Hepatocyte (in vitro differentiated cells): ENCODE data around the gene GRB14.

ENCODE experiments used
- EZH2 ChIP-seq: fragments of 200-600 bp; sonication (generic); IDR thresholded peaks from 2 replicates; pipeline ENCODE4 v1.6.1; 2016; ENCODE audit warnings: antibody characterized with exemption, mild to moderate bottlenecking, borderline replicate concordance
- TF ChIP-seq, protein P1 (sequence below): fragments of 200-600 bp; sonication (generic); IDR thresholded peaks from 2 replicates; pipeline ENCODE4 v1.5.1; 2016; ENCODE audit warnings: antibody characterized with exemption, mild to moderate bottlenecking; ENCODE audit not compliant: poor library complexity

DNA sequence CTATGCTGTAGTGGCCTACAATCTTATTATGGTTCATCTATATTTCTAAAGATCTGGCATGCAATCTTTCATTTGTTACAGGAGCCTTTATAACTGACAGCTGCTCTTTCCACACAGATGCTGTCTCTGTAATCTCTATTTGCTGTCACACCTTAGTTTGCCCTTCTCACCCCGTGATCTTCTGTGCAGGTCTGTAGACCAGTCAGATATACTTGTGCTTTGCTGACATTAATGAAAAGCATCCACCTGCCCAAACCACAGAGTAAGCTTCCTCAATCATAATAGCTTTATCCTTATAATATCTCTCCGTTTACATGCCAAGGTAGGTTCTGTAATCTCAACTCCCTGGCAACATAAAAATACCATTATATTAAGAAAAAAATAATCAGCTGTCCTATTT, 122.4 kb downstream of the GRB14 start:
- TF ChIP-seq, protein P1, sequence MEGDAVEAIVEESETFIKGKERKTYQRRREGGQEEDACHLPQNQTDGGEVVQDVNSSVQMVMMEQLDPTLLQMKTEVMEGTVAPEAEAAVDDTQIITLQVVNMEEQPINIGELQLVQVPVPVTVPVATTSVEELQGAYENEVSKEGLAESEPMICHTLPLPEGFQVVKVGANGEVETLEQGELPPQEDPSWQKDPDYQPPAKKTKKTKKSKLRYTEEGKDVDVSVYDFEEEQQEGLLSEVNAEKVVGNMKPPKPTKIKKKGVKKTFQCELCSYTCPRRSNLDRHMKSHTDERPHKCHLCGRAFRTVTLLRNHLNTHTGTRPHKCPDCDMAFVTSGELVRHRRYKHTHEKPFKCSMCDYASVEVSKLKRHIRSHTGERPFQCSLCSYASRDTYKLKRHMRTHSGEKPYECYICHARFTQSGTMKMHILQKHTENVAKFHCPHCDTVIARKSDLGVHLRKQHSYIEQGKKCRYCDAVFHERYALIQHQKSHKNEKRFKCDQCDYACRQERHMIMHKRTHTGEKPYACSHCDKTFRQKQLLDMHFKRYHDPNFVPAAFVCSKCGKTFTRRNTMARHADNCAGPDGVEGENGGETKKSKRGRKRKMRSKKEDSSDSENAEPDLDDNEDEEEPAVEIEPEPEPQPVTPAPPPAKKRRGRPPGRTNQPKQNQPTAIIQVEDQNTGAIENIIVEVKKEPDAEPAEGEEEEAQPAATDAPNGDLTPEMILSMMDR: no peak
- no peak for TF ChIP-seq EZH2
